Omental fat pad (tissue), 4 donors: ENCODE data around the gene ETDC. TPM values are rescaled to one million over a fixed set of nuclear protein-coding genes. Genes with fewer than 3 reads are reported as not detected.

ENCODE experiments used
- ATAC-seq: fragments of 150-250 bp; one replicate; pipeline ENCODE4 v1.9.1; 2016; ENCODE audit warnings: mild to moderate bottlenecking, moderate library complexity; ENCODE audit not compliant: low FRiP score
- DNase-seq: peaks from one replicate; pipeline ENCODE4 v3.0.0-alpha.2; 2019; ENCODE audit warnings: low spot score
- total RNA-seq, 4 donors: library from RNA; depleted of rRNA; stranded (reverse); fragments of >200 nt; gene quantifications; one replicate each; pipeline ENCODE4 v1.1.0, GENCODE V29; 2016
- TF ChIP-seq, protein P1 (sequence below), 3 donors: fragments of 450-650 bp; IDR thresholded peaks; one replicate each; pipeline ENCODE4 v1.5.1; 2016 to 2017; ENCODE audit warnings: antibody characterized with exemption in 3 of 3, mild to moderate bottlenecking in 3 of 3, moderate library complexity in 2 of 3

The ETDC gene
- total RNA-seq, 4 donors from 2014 or later = not detected

DNA sequence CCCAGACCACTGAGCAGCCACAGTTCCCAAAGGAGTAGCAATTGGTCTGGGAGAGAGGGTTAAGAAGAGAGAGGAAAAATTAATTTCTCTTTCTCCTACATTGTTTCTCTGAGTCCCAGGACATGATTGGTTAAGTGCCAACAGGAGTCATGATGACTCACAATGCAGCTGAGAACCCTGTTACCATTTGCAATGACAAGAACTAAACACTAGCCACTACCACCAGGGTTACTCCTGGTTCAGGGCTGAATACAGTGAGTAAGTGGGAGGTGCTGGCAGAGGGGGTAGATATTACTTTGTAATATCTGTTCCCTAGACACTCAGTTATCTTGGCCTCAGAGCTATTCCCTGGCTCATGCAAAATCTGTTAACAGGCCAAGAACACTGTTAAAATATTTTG lies 18.0 kb downstream of the ETDC start:
- ATAC-seq (peak; percentile 83), DNase-seq (no peak)
- TF ChIP-seq, protein P1, sequence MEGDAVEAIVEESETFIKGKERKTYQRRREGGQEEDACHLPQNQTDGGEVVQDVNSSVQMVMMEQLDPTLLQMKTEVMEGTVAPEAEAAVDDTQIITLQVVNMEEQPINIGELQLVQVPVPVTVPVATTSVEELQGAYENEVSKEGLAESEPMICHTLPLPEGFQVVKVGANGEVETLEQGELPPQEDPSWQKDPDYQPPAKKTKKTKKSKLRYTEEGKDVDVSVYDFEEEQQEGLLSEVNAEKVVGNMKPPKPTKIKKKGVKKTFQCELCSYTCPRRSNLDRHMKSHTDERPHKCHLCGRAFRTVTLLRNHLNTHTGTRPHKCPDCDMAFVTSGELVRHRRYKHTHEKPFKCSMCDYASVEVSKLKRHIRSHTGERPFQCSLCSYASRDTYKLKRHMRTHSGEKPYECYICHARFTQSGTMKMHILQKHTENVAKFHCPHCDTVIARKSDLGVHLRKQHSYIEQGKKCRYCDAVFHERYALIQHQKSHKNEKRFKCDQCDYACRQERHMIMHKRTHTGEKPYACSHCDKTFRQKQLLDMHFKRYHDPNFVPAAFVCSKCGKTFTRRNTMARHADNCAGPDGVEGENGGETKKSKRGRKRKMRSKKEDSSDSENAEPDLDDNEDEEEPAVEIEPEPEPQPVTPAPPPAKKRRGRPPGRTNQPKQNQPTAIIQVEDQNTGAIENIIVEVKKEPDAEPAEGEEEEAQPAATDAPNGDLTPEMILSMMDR (IDR thresholded peaks at IDR 0.05) = no peak

GRCh38 chrX:135328421-135329005 lies 19.2 kb downstream of the ETDC start:
- DNase-seq (no peak), ATAC-seq (no peak)
- TF ChIP-seq, protein P1 (IDR thresholded peaks at IDR 0.05) = no peak

DNA sequence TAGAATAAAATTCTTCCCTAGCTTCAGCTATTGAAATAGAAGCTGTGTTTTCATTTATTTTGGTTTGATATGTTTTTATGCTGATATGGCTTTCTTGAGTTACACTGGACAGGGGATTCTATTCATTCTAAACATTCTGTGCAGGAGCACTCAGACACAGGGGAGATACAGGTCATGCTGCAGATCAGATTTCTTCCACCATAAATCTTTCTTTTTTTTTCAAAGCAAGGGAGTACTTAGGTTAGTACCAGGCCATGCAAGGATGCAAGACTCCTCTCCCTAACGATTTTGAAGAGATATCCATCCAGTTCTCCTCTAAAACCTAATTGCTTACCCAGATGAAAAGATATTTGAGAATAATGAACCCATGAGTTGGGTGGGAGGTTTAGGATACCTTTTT lies 21.4 kb downstream of the ETDC start:
- ATAC-seq = no peak
- no peak for DNase-seq
- TF ChIP-seq, protein P1 (IDR thresholded peaks at IDR 0.05) = no peak

DNA sequence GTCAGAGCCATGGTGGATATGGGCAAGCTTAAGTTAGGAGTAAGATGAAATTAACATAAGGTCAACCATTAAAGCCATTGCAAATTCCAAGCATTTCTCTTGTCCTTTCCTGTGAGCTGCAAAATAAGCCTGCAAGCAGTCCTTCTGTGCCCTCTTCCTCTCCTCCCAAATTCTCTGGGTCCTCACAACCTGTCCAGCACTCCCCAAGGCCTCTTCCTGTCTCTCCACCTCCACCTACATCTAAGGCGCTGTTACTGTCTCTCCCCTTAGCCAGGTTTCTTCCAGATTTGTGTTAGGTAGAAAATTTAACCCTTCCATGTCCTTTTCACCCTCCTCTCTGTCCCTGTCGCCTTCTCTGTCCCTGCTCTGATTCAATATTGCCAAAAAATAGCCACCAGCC lies 22.2 kb downstream of the ETDC start:
- DNase-seq = no peak
- TF ChIP-seq, protein P1 (IDR thresholded peaks at IDR 0.05) = no peak
- ATAC-seq = no peak

GRCh38 chrX:135340831-135341230 lies 31.6 kb downstream of the ETDC start:
- TF ChIP-seq, protein P1 (IDR thresholded peaks at IDR 0.05) = no peak
- DNase-seq (no peak), ATAC-seq (no peak)

- no peak for DNase-seq
- ATAC-seq = no peak
- TF ChIP-seq, protein P1 (IDR thresholded peaks at IDR 0.05) = no peak
Observed at GRCh38 chrX:135345107-135345589, 35.9 kb downstream of the ETDC start.

DNA sequence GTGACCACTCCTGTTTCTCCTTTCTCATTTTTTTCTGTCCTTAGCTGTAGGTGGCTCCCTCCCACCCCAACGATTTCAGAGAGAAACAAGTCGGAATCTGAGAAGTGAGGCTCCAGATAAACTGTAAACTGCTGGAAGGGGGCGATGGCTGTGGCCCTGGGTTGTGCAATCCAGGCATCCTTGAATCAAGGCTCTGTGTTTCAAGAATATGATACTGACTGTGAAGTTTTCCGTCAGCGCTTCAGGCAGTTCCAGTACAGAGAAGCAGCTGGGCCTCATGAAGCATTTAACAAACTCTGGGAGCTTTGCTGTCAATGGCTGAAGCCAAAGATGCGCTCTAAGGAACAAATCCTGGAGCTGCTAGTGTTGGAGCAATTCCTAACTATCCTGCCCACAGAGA lies 37.7 kb downstream of the ETDC start:
- TF ChIP-seq, protein P1 (IDR thresholded peaks at IDR 0.05) = no peak
- DNase-seq (no peak), ATAC-seq (no peak)
